Neural cell (in vitro differentiated cells): ENCODE results near the gene HBM. TPM values are rescaled to one million over a fixed set of nuclear protein-coding genes. Genes with fewer than 3 reads are reported as not detected.
"Not testable (repeated sequence)": the region's sequence is repeated elsewhere in the genome, so short reads cannot be mapped to it uniquely, and the experiment has no call there.

Experiments used
- H2AFZ ChIP-seq: fragments of 200-600, 300-800 bp; sonication (generic), shearing (Covaris generic); 2 replicates; pipeline ENCODE4 v1.6.0; 2014; ENCODE audit warnings: low read depth, mild to moderate bottlenecking, antibody characterized with exemption, low read length, moderate library complexity
- H3F3A ChIP-seq: fragments of 200-600 bp; shearing (Covaris generic); 2 replicates; pipeline ENCODE4 v1.6.1; 2016; ENCODE audit warnings: mild to moderate bottlenecking, moderate library complexity, mixed read lengths, antibody characterized with exemption, low read length; ENCODE audit not compliant: insufficient read depth, poor library complexity, severe bottlenecking
- H3K27ac ChIP-seq: fragments of 200-600, 300-800 bp; sonication (generic), shearing (Covaris generic); 2 replicates; pipeline ENCODE4 v1.5.1; 2014; ENCODE audit warnings: mild to moderate bottlenecking, low read length, moderate library complexity
- H3K27me3 ChIP-seq: fragments of 300-800, 200-600 bp; sonication (generic), shearing (Covaris generic); 2 replicates; pipeline ENCODE4 v1.6.0; 2014; ENCODE audit warnings: mild to moderate bottlenecking, low read depth, low read length, moderate library complexity; ENCODE audit not compliant: insufficient read depth
- H3K36me3 ChIP-seq: fragments of 300-800, 200-600 bp; sonication (generic), shearing (Covaris generic); 2 replicates; pipeline ENCODE4 v1.5.1; 2014; ENCODE audit warnings: mild to moderate bottlenecking, antibody characterized with exemption, low read length, moderate library complexity; ENCODE audit not compliant: insufficient read depth
- H3K4me2 ChIP-seq: fragments of 300-800, 200-600 bp; sonication (generic), shearing (Covaris generic); 2 replicates; pipeline ENCODE4 v1.6.0; 2014; ENCODE audit warnings: mild to moderate bottlenecking, low read length
- H3K4me3 ChIP-seq: fragments of 300-800, 200-600 bp; sonication (generic), shearing (Covaris generic); 2 replicates; pipeline ENCODE4 v1.5.1; 2014; ENCODE audit warnings: mild to moderate bottlenecking, low read length, moderate library complexity
- H3K79me2 ChIP-seq: fragments of 200-600 bp; shearing (Covaris generic); replicated peaks from 2 replicates; pipeline ENCODE4 v1.6.0; 2014; ENCODE audit warnings: mild to moderate bottlenecking, low read length, moderate library complexity; ENCODE audit not compliant: insufficient read depth
- H3K9ac ChIP-seq: fragments of 300-800, 200-600 bp; sonication (generic), shearing (Covaris generic); 2 replicates; pipeline ENCODE4 v1.6.1; 2016; ENCODE audit warnings: mild to moderate bottlenecking, low read length, mixed read lengths
- H3K9me2 ChIP-seq: fragments of 200-600 bp; shearing (Covaris generic); 2 replicates; pipeline ENCODE4 v1.6.1; 2016; ENCODE audit warnings: mild to moderate bottlenecking, low read length, mixed read lengths; ENCODE audit not compliant: insufficient read depth
- H3K9me3 ChIP-seq: fragments of 200-600, 300-800 bp; sonication (generic), shearing (Covaris generic); 2 replicates; pipeline ENCODE4 v1.6.1; 2016; ENCODE audit warnings: mild to moderate bottlenecking, mixed run types, low read length, moderate library complexity, mixed read lengths
- H4K20me1 ChIP-seq: fragments of 200-600 bp; shearing (Covaris generic); 2 replicates; pipeline ENCODE4 v1.6.1; 2016; ENCODE audit warnings: mild to moderate bottlenecking, mixed run types; ENCODE audit not compliant: insufficient read depth
- CTCF ChIP-seq: fragments of 450-650 bp; IDR thresholded peaks from 2 replicates; pipeline ENCODE4 v1.5.1; 2014; ENCODE audit warnings: antibody characterized with exemption, mild to moderate bottlenecking, moderate library complexity; ENCODE audit not compliant: poor library complexity, severe bottlenecking
- EP300 ChIP-seq: fragments of 450-650 bp; conservative IDR thresholded peaks from 2 replicates; pipeline ENCODE4 v1.6.1; 2014; ENCODE audit warnings: antibody characterized with exemption, mild to moderate bottlenecking, moderate library complexity; ENCODE audit not compliant: poor library complexity, severe bottlenecking
- EZH2 ChIP-seq: fragments of 200-600, 300-800 bp; shearing (Covaris generic), sonication (generic); IDR thresholded peaks from 2 replicates; pipeline ENCODE4 v1.6.1; 2014; ENCODE audit warnings: antibody characterized with exemption, low read length, borderline replicate concordance, mild to moderate bottlenecking; ENCODE audit not compliant: insufficient read depth, poor library complexity, severe bottlenecking
- MXI1 ChIP-seq: fragments of 450-650 bp; conservative IDR thresholded peaks from 2 replicates; pipeline ENCODE4 v1.6.1; 2014; ENCODE audit warnings: antibody characterized with exemption, mild to moderate bottlenecking; ENCODE audit not compliant: poor library complexity, severe bottlenecking
- POLR2AphosphoS5 ChIP-seq: IDR thresholded peaks from 2 replicates; pipeline ENCODE4 v1.6.1; 2012
- RAD21 ChIP-seq: fragments of 450-650 bp; conservative IDR thresholded peaks from 2 replicates; pipeline ENCODE4 v1.6.1; 2014; ENCODE audit warnings: antibody characterized with exemption, mild to moderate bottlenecking, moderate library complexity
- REST ChIP-seq: IDR thresholded peaks from 2 replicates; pipeline ENCODE4 v1.6.1; 2012; ENCODE audit warnings: borderline replicate concordance
- SMC3 ChIP-seq: fragments of 450-650 bp; conservative IDR thresholded peaks from 2 replicates; pipeline ENCODE4 v1.6.1; 2014; ENCODE audit warnings: antibody characterized with exemption, mild to moderate bottlenecking, moderate library complexity; ENCODE audit not compliant: poor library complexity
- TAF1 ChIP-seq: IDR thresholded peaks from 2 replicates; pipeline ENCODE4 v1.6.1; 2012; ENCODE audit warnings: low read depth
- polyA plus RNA-seq: library from polyadenylated mRNA; depleted of rRNA; stranded (reverse); fragments of >200 nt; gene quantifications from 2 replicates; pipeline ENCODE4 v1.2.3, GENCODE V29; 2014

HBM gene
- polyA plus RNA-seq, 1 donor from 2014 or later: not detected

GRCh38 chr16:200388-200787 lies 34.6 kb downstream of the HBM start:
- TF ChIP-seq TAF1 (no peak), RAD21 (no peak), POLR2AphosphoS5 (no peak), REST (no peak), SMC3 (no peak), EZH2 (no peak), CTCF (no peak), MXI1 (no peak), EP300 (no peak)
- H3K4me3 ChIP-seq: no peak overlapping the region

GRCh38 chr16:203246-203645 lies 37.5 kb downstream of the HBM start:
- Histone ChIP-seq H3K36me3 (peaks cover 7% of the 10 kb centered on the region), H3K4me2 (no peak overlapping the region), H3K4me3 (no peak overlapping the region), H3K9ac (no peak overlapping the region), H2AFZ (no peak overlapping the region), H3K27ac (no peak overlapping the region), H3K9me2 (no peaks in the 10 kb centered on the region), H3K9me3 (no peaks in the 10 kb centered on the region), H3K79me2 (peaks cover 3% of the 10 kb centered on the region), H3F3A (no peaks in the 10 kb centered on the region), H3K27me3 (no peaks in the 10 kb centered on the region), H4K20me1 (no peaks in the 10 kb centered on the region)
- TF ChIP-seq SMC3 (no peak), EP300 (no peak), REST (no peak), RAD21 (no peak), MXI1 (no peak), TAF1 (no peak), EZH2 (no peak), POLR2AphosphoS5 (no peak), CTCF (no peak)

More at GRCh38 chr16:200388-200787, 34.6 kb downstream of the HBM start:
- no peaks in the 10 kb centered on the region for H4K20me1 ChIP-seq
- no peak overlapping the region for H3K4me2 ChIP-seq
- H3K9ac ChIP-seq: no peak overlapping the region
- H3K27me3 ChIP-seq: no peaks in the 10 kb centered on the region
- H3K9me3 ChIP-seq: no peaks in the 10 kb centered on the region
- no peak overlapping the region for H3K27ac ChIP-seq
- H2AFZ ChIP-seq: no peak overlapping the region
- no peaks in the 10 kb centered on the region for H3K36me3 ChIP-seq
- peaks cover 2% of the 10 kb centered on the region for H3K79me2 ChIP-seq
- no peaks in the 10 kb centered on the region for H3K9me2 ChIP-seq
- no peaks in the 10 kb centered on the region for H3F3A ChIP-seq

- H3K9ac ChIP-seq, H3K9me2 ChIP-seq, H4K20me1 ChIP-seq, H3K27me3 ChIP-seq, H3F3A ChIP-seq, H3K9me3 ChIP-seq, H3K27ac ChIP-seq, H3K4me3 ChIP-seq, H3K79me2 ChIP-seq, H2AFZ ChIP-seq, H3K4me2 ChIP-seq: not testable (repeated sequence)
- peaks cover 14% of the 10 kb centered on the region for H3K36me3 ChIP-seq
Observed at GRCh38 chr16:204046-204445, 38.3 kb downstream of the HBM start.
